Fibroblast of lung (primary cell): ENCODE results near the gene MAP3K7. TPM values are rescaled to one million over a fixed set of nuclear protein-coding genes. Genes with fewer than 3 reads are reported as not detected.

ENCODE experiments used
- DNase-seq, 2 donors: peaks; one replicate each; pipeline versions ENCODE4 v3.0.0 to v3.0.0-alpha.2; 2010; ENCODE audit warnings: low read depth in 2 of 2
- H2AFZ ChIP-seq: 2 replicates; pipeline ENCODE4 v1.5.1; 2012; ENCODE audit warnings: low read length, control low read depth, inconsistent platforms
- H3K27ac ChIP-seq: 2 replicates; pipeline ENCODE4 v1.5.1; 2011; ENCODE audit warnings: low read length, control low read depth; ENCODE audit not compliant: insufficient read depth
- H3K27me3 ChIP-seq: 2 replicates; pipeline ENCODE4 v1.5.1; 2011; ENCODE audit warnings: mild to moderate bottlenecking, low read length; ENCODE audit not compliant: control insufficient read depth, insufficient read depth
- H3K36me3 ChIP-seq: 2 replicates; pipeline ENCODE4 v1.5.1; 2011; ENCODE audit warnings: low read length; ENCODE audit not compliant: control insufficient read depth, insufficient read depth
- H3K4me1 ChIP-seq: 2 replicates; pipeline ENCODE4 v1.5.1; 2011; ENCODE audit warnings: low read length; ENCODE audit not compliant: control insufficient read depth, insufficient read depth; ENCODE audit errors: extremely low read depth
- H3K4me2 ChIP-seq: 2 replicates; pipeline ENCODE4 v1.5.1; 2011; ENCODE audit warnings: low read length, control low read depth; ENCODE audit not compliant: insufficient read depth; ENCODE audit errors: extremely low read depth
- H3K4me3 ChIP-seq, 4 experiments: fragments of 200-600 bp in 1 of 4; sonication (generic) in 1 of 4; replicated peaks in 1 of 4; 2 replicates each; pipeline ENCODE4 v1.5.1; 2011 to 2016; ENCODE audit warnings: low read length in 4 of 4, low read depth in 3 of 4, mild to moderate bottlenecking in 3 of 4, control low read depth in 2 of 4, inconsistent platforms in 1 of 4, mixed read lengths in 1 of 4; ENCODE audit not compliant: insufficient read depth in 1 of 4; ENCODE audit errors: control extremely low read depth in 1 of 4
- H3K79me2 ChIP-seq: 2 replicates; pipeline ENCODE4 v1.5.1; 2012; ENCODE audit warnings: mild to moderate bottlenecking, low read length, inconsistent platforms; ENCODE audit not compliant: control insufficient read depth, insufficient read depth
- H3K9ac ChIP-seq: 2 replicates; pipeline ENCODE4 v1.5.1; 2011; ENCODE audit warnings: mild to moderate bottlenecking, low read length, control low read depth; ENCODE audit not compliant: insufficient read depth
- H3K9me3 ChIP-seq: 2 replicates; pipeline ENCODE4 v1.5.1; 2012; ENCODE audit warnings: low read depth, low read length; ENCODE audit not compliant: control insufficient read depth, insufficient read depth
- H4K20me1 ChIP-seq: 2 replicates; pipeline ENCODE4 v1.5.1; 2011; ENCODE audit warnings: low read length; ENCODE audit not compliant: control insufficient read depth, insufficient read depth; ENCODE audit errors: extremely low read depth
- EZH2 ChIP-seq: IDR thresholded peaks from 2 replicates; pipeline ENCODE4 v1.5.1; 2012; ENCODE audit warnings: low read length, control low read depth, mild to moderate bottlenecking; ENCODE audit errors: missing control alignments
- polyA plus RNA-seq, 2 donors: library from polyadenylated mRNA; depleted of rRNA in 1 of 2; stranded (reverse) in 1 of 2; unstranded in 1 of 2; fragments of >200 nt; gene quantifications; 2 replicates each; pipeline ENCODE4 v1.2.1, GENCODE V29; 2011 to 2012; ENCODE audit warnings: missing spikeins in 1 of 2
- total RNA-seq: library from RNA; depleted of rRNA; stranded (reverse); fragments of >200 nt; gene quantifications from 2 replicates; pipeline ENCODE4 v1.2.1, GENCODE V29; 2014
- TF ChIP-seq, protein P1 (sequence below), 2 donors: IDR thresholded peaks in 1 of 2; conservative IDR thresholded peaks in 1 of 2; 1 replicate in 1 of 2; 2 replicates in 1 of 2; pipeline ENCODE4 v1.5.1; 2011 to 2012; ENCODE audit warnings: low read length in 2 of 2, control low read depth in 1 of 2, inconsistent platforms in 1 of 2, low read depth in 1 of 2, mild to moderate bottlenecking in 1 of 2

MAP3K7 gene
- total and polyA plus RNA-seq, 2 donors (not counting 1 experiment from before 2014, with no cell fraction given) = 35.5 to 48.6 TPM

DNA sequence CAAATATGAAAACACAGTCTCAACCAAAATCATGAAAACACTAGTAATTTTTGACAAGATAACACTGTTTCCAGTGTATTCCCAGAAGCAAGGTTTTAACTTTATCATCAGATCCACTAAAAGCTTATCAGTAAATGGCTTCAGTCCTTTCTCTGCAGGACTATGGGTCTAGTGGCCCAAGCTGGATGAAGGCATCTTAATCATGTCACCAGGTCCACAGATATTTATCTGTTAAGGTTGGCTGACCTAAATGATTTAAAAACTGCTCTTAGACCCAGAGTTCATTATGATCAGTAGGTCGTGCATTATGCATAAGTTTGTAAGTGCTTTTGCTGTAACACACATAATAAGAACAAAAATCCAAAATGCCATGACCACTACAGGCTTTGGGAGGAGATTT, 118.0 kb downstream of the MAP3K7 start:
- Histone ChIP-seq H3K79me2 (no peaks in the 10 kb centered on the region), H2AFZ (no peak overlapping the region), H3K36me3 (no peaks in the 10 kb centered on the region), H3K4me1 (no peaks in the 10 kb centered on the region), H3K9me3 (no peaks in the 10 kb centered on the region), H4K20me1 (no peaks in the 10 kb centered on the region), H3K4me2 (no peak overlapping the region), H3K27me3 (no peaks in the 10 kb centered on the region), H3K9ac (no peak overlapping the region), H3K27ac (no peak overlapping the region), H3K4me3 (no peak overlapping the region)
- no peak for TF ChIP-seq EZH2
- TF ChIP-seq, protein P1, sequence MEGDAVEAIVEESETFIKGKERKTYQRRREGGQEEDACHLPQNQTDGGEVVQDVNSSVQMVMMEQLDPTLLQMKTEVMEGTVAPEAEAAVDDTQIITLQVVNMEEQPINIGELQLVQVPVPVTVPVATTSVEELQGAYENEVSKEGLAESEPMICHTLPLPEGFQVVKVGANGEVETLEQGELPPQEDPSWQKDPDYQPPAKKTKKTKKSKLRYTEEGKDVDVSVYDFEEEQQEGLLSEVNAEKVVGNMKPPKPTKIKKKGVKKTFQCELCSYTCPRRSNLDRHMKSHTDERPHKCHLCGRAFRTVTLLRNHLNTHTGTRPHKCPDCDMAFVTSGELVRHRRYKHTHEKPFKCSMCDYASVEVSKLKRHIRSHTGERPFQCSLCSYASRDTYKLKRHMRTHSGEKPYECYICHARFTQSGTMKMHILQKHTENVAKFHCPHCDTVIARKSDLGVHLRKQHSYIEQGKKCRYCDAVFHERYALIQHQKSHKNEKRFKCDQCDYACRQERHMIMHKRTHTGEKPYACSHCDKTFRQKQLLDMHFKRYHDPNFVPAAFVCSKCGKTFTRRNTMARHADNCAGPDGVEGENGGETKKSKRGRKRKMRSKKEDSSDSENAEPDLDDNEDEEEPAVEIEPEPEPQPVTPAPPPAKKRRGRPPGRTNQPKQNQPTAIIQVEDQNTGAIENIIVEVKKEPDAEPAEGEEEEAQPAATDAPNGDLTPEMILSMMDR (conservative IDR thresholded peaks at IDR 0.05 in 1 of 2, IDR thresholded peaks at IDR 0.05 in 1 of 2; ENCODE audit: low read depth in 1 of 2, low read length in 2 of 2) = no peak
- DNase-seq = no peak

DNA sequence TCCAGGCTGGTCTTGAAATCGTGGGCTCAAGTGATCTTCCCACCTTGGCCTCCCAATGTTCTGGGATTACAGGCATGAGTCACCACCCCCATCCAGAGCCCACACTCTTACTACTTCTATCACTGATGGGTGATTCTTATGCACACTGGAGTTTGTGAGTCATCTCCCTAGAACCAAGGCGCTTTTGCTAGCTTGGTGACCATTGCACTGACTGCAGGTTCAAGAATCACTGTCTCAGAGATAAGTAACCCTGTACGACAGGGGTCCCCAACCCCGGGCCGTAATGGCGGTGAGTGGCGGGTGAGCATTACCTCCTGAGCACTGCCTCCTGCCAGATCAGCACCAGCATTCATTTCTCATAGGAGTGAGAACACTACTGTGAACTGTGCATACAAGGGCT, 118.8 kb downstream of the MAP3K7 start:
- H3K4me3 ChIP-seq = no peak overlapping the region
- no peaks in the 10 kb centered on the region for H3K4me1 ChIP-seq
- H2AFZ ChIP-seq = no peak overlapping the region
- H4K20me1 ChIP-seq = no peaks in the 10 kb centered on the region
- H3K9ac ChIP-seq = no peak overlapping the region
- no peaks in the 10 kb centered on the region for H3K79me2 ChIP-seq
- H3K4me2 ChIP-seq = no peak overlapping the region
- peak; percentile 46 to 83 for DNase-seq
- no peak for TF ChIP-seq EZH2
- no peaks in the 10 kb centered on the region for H3K27me3 ChIP-seq
- no peaks in the 10 kb centered on the region for H3K9me3 ChIP-seq
- no peaks in the 10 kb centered on the region for H3K36me3 ChIP-seq
- H3K27ac ChIP-seq = no peak overlapping the region

DNA sequence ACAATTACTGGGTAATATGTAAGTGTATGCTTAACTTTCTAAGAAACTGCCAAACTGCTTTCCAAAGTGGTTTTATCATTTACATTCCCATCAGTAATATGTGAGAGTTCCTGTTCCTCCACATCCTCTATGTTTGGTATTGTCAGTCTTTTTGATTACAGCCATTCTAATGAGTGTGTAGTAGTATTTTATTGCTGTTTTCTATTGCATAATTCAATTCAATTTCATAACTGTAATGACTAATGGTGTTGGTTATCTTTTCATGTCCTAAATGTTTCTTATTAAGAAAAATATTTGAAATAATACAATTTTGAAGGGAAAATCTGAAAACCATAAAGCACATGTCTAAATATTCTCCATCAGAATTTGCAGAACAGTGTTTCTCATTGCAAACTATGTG, 119.3 kb downstream of the MAP3K7 start:
- H3K4me1 ChIP-seq = no peaks in the 10 kb centered on the region
- no peak overlapping the region for H3K9ac ChIP-seq
- H3K36me3 ChIP-seq = no peaks in the 10 kb centered on the region
- H3K79me2 ChIP-seq = no peaks in the 10 kb centered on the region
- H3K4me3 ChIP-seq = no peak overlapping the region
- no peaks in the 10 kb centered on the region for H3K27me3 ChIP-seq
- DNase-seq = no peak
- H2AFZ ChIP-seq = no peak overlapping the region
- H4K20me1 ChIP-seq = no peaks in the 10 kb centered on the region
- TF ChIP-seq EZH2 = no peak
- TF ChIP-seq, protein P1 (conservative IDR thresholded peaks at IDR 0.05 in 1 of 2, IDR thresholded peaks at IDR 0.05 in 1 of 2; ENCODE audit: low read depth in 1 of 2, low read length in 2 of 2) = no peak
- no peak overlapping the region for H3K27ac ChIP-seq
- H3K9me3 ChIP-seq = no peaks in the 10 kb centered on the region
- no peak overlapping the region for H3K4me2 ChIP-seq
